ENCODE results near the gene ADAMTS12. TPM values are rescaled to one million over a fixed set of nuclear protein-coding genes. Genes with fewer than 3 reads are reported as not detected.

ADAMTS12 gene
- total RNA-seq, 1 donor from 2014 or later = 0.54 TPM

GRCh38 chr5:33688066-33688465 is 203.7 kb downstream of the ADAMTS12 start:
- no peak for DNase-seq
- no peak for TF ChIP-seq CTCF (IDR thresholded peaks at IDR 0.05; ENCODE audit: partially characterized antibody, unreplicated experiment)
- Mint-ChIP-seq H3K4me3 (ENCODE audit: unreplicated experiment) (no peak overlapping the region), H3K27me3 (ENCODE audit: unreplicated experiment) (no peaks in the 10 kb centered on the region), H3K4me1 (ENCODE audit: low read depth, unreplicated experiment) (no peaks in the 10 kb centered on the region), H3K27ac (ENCODE audit: unreplicated experiment) (no peak overlapping the region), H3K9me3 (ENCODE audit: unreplicated experiment) (no peaks in the 10 kb centered on the region), H3K36me3 (ENCODE audit: unreplicated experiment) (no peaks in the 10 kb centered on the region)

DNA sequence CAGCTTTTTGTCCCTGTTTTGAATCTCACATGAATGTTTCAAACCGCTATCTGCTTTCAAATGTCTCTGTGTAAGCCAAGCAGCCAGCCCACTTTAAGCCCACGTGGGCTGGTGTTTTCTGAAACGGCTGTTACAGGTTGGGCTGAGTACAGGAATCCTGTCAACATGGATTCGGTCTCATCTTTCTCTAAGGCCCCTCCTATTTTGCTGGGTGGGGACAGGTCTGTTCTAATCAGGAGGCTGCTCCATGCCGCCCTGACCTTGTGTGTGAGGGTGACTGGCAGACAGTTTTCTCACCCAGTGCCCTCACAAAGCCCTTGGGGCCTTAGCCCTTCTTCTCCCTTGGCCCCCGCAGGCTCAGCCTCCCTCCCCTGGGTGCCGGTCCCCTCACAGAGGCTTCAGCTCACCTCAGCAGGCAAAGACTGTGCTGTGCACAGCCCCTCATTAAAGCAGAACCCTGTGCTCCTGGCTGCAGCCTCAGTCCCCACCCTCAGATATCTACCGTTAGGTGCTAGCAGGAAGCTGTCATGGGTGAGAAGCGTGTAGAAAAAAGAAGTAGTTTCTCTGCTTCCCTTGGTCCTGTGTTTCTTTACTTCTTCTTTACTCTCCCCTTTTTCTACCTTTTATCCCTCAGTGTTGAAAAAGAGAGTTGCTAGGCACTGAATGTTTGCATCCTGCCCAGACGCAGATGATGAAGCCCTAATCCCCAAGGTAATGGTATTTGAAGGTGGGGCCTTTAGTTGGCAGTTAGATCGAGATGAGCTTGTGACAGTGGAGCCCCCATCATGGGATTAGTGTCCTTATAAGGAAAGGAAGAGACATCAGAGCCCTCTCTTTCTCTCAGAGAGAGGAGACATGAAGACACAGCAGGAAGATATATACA is 205.7 kb downstream of the ADAMTS12 start:
- DNase-seq = no peak
- no peaks in the 10 kb centered on the region for H3K27me3 Mint-ChIP-seq (ENCODE audit: unreplicated experiment)
- H3K36me3 Mint-ChIP-seq (ENCODE audit: unreplicated experiment) = no peaks in the 10 kb centered on the region
- no peak overlapping the region for H3K27ac Mint-ChIP-seq (ENCODE audit: unreplicated experiment)
- no peak for TF ChIP-seq CTCF (IDR thresholded peaks at IDR 0.05; ENCODE audit: partially characterized antibody, unreplicated experiment)
- no peaks in the 10 kb centered on the region for H3K9me3 Mint-ChIP-seq (ENCODE audit: unreplicated experiment)
- H3K4me1 Mint-ChIP-seq (ENCODE audit: low read depth, unreplicated experiment) = no peaks in the 10 kb centered on the region
- H3K4me3 Mint-ChIP-seq (ENCODE audit: unreplicated experiment) = no peak overlapping the region

- no peak for TF ChIP-seq CTCF (IDR thresholded peaks at IDR 0.05; ENCODE audit: partially characterized antibody, unreplicated experiment)
- DNase-seq = no peak
- H3K4me3 Mint-ChIP-seq (ENCODE audit: unreplicated experiment) = no peak overlapping the region
- H3K4me1 Mint-ChIP-seq (ENCODE audit: low read depth, unreplicated experiment) = no peaks in the 10 kb centered on the region
- H3K27ac Mint-ChIP-seq (ENCODE audit: unreplicated experiment) = no peak overlapping the region
- H3K36me3 Mint-ChIP-seq (ENCODE audit: unreplicated experiment) = no peaks in the 10 kb centered on the region
- no peaks in the 10 kb centered on the region for H3K27me3 Mint-ChIP-seq (ENCODE audit: unreplicated experiment)
- no peaks in the 10 kb centered on the region for H3K9me3 Mint-ChIP-seq (ENCODE audit: unreplicated experiment)
Observed at GRCh38 chr5:33684496-33685159, 207.2 kb downstream of the ADAMTS12 start.

DNA sequence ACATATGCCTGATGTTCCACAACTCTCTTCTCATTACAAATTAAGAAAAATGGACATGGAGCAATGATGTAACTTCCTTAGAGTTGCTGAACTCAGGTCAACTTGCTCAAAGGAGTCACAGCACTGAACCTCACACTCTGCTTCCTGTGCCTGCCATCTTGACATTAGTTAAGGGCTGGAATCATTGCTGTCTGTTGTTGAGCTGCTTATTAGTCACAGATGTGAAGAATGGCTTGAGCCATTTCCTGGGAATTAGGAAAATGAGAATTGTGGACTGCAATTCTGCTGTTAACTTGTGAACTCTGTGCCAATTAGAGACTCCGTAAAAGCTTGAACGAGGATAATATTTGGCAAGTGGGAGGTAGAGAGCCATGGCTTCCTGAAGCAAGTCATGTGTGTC is 212.0 kb downstream of the ADAMTS12 start:
- TF ChIP-seq CTCF (IDR thresholded peaks at IDR 0.05; ENCODE audit: partially characterized antibody, unreplicated experiment) = no peak
- Mint-ChIP-seq H3K36me3 (ENCODE audit: unreplicated experiment) (no peaks in the 10 kb centered on the region), H3K27me3 (ENCODE audit: unreplicated experiment) (no peaks in the 10 kb centered on the region), H3K27ac (ENCODE audit: unreplicated experiment) (no peak overlapping the region), H3K9me3 (ENCODE audit: unreplicated experiment) (peaks cover 2% of the 10 kb centered on the region), H3K4me3 (ENCODE audit: unreplicated experiment) (no peak overlapping the region), H3K4me1 (ENCODE audit: low read depth, unreplicated experiment) (no peaks in the 10 kb centered on the region)
- no peak for DNase-seq

DNA sequence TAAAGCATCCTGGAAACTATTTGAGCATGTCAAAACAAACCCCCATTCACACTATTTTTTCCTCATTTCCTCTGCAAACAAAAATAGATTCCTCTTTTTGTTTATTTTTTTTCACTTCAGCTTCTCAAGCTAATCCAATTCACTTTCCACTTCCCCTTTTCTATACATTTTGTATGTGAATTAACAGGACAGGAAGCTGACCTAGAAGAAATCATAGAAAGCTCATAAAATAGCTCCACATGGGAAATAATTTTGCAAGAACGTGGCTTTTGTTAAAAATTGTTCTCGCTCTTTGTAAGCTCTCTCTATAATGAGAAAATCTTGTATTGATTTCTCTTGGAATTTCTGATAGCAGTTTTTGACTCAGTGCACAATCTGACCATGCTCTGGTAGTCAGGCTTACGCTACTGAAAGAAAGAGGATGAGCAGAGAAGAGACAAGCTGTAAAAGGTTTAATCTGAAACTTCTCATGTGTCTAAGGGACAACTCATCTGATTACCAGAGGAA is 215.8 kb downstream of the ADAMTS12 start:
- Mint-ChIP-seq H3K4me3 (ENCODE audit: unreplicated experiment) (no peak overlapping the region), H3K9me3 (ENCODE audit: unreplicated experiment) (peaks cover 2% of the 10 kb centered on the region), H3K4me1 (ENCODE audit: low read depth, unreplicated experiment) (no peaks in the 10 kb centered on the region), H3K27ac (ENCODE audit: unreplicated experiment) (no peak overlapping the region), H3K36me3 (ENCODE audit: unreplicated experiment) (no peaks in the 10 kb centered on the region), H3K27me3 (ENCODE audit: unreplicated experiment) (no peaks in the 10 kb centered on the region)
- no peak for DNase-seq
- TF ChIP-seq CTCF (IDR thresholded peaks at IDR 0.05; ENCODE audit: partially characterized antibody, unreplicated experiment) = no peak
